Cerebellar cortex (tissue), 1 donor: Measurements from ENCODE around the gene AATK.

Experiments used
- DNase-seq: peaks from one replicate; pipeline ENCODE4 v3.0.0-alpha.2; 2015; ENCODE audit warnings: low spot score

AATK gene, protein sequence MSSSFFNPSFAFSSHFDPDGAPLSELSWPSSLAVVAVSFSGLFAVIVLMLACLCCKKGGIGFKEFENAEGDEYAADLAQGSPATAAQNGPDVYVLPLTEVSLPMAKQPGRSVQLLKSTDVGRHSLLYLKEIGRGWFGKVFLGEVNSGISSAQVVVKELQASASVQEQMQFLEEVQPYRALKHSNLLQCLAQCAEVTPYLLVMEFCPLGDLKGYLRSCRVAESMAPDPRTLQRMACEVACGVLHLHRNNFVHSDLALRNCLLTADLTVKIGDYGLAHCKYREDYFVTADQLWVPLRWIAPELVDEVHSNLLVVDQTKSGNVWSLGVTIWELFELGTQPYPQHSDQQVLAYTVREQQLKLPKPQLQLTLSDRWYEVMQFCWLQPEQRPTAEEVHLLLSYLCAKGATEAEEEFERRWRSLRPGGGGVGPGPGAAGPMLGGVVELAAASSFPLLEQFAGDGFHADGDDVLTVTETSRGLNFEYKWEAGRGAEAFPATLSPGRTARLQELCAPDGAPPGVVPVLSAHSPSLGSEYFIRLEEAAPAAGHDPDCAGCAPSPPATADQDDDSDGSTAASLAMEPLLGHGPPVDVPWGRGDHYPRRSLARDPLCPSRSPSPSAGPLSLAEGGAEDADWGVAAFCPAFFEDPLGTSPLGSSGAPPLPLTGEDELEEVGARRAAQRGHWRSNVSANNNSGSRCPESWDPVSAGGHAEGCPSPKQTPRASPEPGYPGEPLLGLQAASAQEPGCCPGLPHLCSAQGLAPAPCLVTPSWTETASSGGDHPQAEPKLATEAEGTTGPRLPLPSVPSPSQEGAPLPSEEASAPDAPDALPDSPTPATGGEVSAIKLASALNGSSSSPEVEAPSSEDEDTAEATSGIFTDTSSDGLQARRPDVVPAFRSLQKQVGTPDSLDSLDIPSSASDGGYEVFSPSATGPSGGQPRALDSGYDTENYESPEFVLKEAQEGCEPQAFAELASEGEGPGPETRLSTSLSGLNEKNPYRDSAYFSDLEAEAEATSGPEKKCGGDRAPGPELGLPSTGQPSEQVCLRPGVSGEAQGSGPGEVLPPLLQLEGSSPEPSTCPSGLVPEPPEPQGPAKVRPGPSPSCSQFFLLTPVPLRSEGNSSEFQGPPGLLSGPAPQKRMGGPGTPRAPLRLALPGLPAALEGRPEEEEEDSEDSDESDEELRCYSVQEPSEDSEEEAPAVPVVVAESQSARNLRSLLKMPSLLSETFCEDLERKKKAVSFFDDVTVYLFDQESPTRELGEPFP (N-terminal part only)

DNA sequence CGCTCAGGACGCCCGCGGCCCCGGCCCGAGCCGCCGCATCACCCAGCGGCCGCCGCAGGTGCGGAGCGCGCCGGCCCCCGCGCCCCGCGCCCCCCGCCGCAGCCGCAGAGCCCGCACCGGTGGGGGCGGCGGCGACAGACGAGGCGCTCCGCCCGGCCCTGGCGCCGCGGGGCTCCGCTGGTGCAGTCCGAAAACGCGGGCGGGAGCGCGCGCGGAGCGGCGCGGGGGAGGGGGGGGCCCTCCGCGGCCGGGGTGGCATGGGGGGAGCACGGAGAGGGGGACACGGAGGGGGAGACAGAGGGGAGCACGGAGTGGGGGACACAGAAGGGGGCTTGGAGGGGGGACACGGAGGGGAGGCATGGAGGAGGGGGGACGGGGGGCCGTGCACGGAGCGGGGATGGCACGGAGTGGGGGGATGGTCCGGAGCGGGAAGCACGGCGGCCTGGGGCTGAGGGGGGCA is at the start of gene AATK:
TSS of gene AATK (minus strand) at position 189 of the 460 bp plus-strand sequence. CDS start 229 bp downstream, outside the sequence.
- DNase-seq, result no peak

DNA sequence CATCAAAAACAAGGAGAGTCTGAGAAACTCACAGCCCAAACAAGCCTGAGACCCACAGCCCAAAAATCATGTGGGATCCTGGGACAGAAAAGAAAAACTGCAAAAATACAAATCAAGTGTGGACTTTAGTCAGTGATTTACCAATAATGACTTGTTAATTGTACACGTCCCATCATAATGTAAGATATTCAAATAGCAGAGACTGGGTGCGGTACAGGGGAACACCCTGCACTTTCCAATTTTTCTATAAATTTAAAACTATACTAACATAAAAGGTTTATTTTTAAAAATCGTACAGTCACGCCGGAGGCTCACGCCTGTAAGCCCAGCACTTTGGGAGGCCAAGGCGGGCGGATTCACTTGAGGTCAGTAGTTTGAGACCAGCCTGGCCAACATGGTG is 48.0 kb upstream of the AATK start:
- no peak for DNase-seq

GRCh38 chr17:81212365-81212764 is 46.3 kb upstream of the AATK start:
- DNase-seq, result no peak

DNA sequence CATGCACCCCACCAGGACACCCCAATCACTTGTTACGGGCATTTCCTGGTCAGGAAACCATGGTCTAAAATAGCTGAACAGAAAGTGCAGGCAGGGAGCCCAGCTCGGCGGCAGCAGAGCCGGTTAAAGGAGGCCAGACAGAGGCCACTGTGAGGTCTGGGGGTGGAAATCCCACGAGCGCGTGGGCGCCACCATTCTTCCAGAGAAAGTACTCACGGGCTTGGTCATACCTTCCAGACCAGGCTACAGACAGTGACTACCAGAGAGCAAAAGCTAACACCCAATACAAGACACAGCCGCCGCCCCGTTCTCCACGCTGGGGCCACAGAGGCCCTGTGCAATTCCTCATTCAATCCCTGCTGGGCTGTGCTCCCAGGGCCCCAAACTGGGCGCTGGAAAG is 44.8 kb upstream of the AATK start:
- no peak for DNase-seq

GRCh38 chr17:81210466-81210865 is 44.4 kb upstream of the AATK start:
- no peak for DNase-seq

DNA sequence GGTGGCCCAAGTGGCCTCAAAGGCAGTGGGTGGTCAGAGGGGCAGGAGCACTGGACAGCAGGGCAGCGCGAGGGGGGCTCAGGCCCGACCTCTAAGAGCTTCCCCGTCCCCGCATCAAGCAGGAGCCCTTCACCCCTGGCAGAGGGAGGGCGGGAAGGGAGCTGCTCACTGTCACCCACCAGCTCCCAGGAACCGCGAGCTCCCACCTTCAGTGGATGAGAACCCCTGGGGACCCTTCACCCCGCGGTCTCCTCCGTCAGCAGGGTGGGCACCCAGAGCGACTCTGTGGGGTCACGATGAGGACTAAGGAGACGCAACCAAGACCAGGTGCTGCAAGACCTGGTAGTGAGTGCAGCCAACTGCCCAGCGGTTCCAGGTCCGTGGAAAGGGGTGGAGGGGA is 43.1 kb upstream of the AATK start:
- DNase-seq, result no peak

DNA sequence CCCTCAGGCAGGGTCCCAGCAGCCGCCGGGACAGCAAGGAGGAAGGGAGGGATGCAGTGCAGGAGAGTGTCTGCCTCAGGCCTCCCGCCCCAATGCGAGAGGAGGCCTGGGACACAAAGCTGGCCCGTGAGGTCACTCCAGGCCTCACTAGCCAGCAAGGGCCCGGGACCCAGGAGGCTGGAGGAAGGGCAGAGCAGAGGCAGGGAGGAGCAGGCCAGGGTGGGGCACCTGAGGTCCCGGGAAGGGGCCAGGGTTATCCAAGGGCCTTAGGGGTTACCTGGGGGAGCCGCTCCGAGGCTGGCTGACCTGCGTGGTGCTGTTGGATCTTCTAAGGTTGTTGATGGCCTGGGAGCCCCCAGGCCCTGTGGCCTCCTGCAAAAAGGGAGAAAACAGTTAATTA is 42.6 kb upstream of the AATK start:
- no peak for DNase-seq

DNA sequence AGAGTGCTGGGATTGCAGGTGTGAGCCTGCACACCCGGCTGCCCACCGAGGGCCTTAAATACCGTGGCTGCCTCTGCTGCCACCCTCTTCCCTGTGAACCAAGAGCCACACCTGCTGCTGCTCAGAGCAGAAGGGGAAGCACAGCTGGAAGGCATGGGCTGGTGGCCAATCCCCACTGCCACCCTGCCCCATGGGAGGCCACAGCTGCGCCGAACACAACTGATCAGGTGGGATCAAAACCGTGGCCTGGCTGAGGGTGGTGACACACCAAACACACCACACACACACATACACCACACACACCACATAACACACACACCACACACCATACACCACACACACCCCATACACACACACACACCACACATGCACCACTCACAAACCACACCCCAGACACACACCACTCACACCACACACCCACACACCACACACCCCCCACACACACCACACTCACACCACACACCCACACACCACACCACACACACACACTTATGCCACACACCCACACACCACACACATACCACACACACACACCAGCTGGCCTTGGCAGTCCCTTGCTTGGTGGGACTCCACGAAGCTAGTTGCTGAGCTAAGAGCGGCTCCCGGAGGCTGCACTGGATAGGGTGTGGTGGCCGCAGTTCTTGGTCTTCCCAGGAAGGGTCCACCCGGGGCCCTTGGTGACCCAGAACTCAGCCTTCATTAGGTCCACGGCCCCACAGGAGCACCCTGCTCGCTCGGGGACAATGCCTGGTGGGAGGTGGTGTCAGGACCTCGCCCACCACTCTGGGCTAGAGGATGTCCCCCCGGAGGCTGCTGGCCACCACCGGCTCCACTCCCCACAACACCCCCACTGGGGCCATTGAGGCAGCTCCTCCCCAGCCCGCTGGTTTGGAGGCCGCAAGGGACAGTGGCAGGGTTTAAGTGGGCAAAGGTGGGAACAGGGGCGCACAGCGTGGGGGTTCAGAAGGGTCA is 41.9 kb upstream of the AATK start:
- DNase-seq, result no peak

DNA sequence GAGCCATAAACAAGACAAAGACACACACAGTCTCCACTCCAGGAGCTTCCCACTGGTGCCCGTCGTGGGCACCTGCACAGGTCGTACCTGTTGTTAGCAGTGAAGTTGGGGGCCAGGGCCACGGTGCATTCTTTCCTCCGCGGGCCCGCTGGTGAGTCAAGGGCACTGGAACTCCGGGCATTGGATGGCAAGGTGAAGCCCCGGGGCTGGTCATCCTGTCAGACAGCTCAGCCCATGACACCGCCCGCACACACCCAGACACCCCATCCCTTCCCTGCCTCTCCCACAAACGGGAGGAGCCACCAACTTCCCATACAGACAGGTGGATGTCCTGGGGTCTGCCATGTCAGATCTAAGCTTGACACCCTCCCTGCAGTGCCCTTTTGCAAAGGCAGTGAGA is 40.6 kb upstream of the AATK start:
- no peak for DNase-seq

DNA sequence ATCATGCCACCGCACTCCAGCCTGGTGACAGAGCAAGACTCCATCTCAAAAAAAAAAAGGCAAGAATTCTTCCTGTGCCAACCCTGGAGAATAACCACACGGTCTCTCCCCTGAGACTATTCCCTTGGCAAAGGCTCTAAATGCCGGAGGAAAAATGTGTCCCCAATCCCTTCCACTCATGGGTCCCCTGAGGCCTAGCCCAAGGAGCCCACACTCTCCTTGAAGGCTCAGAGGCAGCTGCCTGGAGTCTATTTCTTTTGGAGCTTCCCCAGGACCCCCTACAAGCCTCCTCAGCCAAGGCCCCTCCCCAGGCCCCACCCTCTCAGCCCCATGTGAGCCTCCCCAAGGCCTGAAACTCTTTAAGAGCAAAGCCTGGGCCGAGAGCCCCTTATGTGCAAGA is 40.1 kb upstream of the AATK start:
- no peak for DNase-seq

DNA sequence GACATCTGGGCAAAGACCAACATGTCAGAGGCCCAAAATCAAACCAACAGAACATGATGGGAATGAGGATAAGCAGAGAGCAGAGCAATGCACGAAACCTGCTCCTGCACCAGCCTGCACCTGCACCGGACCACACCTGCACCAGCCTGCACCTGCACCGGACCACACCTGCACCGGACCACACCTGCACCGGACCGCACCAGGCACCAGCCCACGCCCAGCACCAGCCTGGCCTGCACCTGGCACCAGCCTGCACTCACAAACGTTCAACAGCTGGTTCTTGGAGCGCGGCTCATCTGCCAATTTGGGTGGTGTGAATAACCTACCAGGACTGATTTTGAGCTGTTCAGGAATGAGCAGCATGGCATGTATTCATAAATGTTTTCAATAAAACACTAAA is 38.6 kb upstream of the AATK start:
- no peak for DNase-seq

- no peak for DNase-seq
Measured at GRCh38 chr17:81203136-81203535, 37.1 kb upstream of the AATK start.

DNA sequence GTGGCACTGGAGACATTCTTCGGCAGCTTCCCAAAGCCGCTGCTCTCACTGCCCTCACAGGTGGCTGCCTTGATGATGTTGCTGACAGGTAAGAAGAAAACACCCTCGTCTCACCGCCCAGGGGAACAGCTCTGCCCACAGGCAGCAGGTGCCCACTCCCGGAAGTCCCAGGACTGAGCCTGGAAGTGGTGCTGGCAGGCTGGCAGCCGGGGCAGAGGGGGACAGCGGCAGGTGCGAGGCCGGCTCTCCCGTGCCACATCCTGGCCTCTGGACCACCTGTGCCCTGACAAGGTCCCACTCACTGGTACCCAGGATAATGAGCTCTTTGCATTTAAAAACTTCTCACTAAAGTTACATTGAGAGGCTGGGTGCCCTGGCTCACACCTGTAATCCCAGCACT is 36.3 kb upstream of the AATK start:
- DNase-seq, result no peak

GRCh38 chr17:81200695-81201580 is 34.9 kb upstream of the AATK start:
- peak; percentile 81 for DNase-seq

- no peak for DNase-seq
Measured at GRCh38 chr17:81200201-81200600, 34.2 kb upstream of the AATK start.

DNA sequence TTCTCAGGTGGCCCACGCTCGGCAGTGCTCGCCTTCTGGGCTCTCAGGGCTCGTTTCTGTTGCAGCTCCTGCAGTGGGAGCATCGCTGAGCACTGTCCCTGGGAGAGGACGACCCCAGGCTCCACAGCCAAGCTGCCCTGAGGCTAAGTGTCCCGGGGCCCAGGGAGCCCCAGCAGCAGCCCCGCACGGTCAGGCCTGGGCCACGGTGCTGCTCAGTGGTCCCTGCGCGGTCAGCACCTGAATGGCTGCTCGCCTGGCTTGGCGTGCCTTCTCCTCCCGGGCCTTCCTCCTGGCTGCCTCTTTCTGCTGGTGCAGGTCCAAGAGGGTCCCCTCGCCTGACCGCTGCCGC is 33.4 kb upstream of the AATK start:
- no peak for DNase-seq

- DNase-seq, result no peak
Measured at GRCh38 chr17:81198826-81199481, 32.9 kb upstream of the AATK start.

DNA sequence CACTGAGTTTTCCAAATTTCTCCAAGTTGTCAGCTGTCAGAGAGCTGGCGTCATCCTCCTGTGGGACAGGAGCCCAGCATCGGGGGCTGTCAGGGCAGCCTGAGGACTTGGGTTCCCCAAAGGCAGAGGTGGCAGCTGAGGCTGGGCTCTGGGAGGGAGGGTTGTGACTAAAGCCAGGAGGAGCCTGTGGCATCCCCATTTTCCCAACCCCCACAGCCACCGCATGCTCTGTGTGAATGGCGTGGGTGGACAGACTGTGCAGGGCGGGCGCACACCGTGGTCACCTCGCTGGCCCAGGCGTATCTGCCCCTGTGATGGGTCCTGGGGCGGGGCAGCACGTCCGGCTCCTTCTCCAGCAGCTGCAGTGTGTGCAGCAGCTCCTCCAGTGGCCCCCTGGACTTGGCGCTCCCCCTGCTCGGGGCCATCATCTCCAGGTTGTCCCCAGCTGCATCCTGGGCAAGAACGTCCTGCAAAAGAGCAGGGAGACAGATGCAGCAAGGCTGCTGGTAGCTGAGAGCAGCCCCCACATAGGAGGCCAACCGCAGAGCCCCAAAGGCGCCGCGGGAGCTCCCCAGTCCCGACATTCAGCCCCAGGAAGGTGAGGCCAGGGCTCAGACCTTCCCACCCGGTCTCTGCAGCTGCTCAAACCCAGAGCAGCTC is 31.9 kb upstream of the AATK start:
- DNase-seq, result no peak

- no peak for DNase-seq
Measured at GRCh38 chr17:81197409-81197795, 31.4 kb upstream of the AATK start.
